ENCODE data around the gene GPR15. TPM values are rescaled to one million over a fixed set of nuclear protein-coding genes. Genes with fewer than 3 reads are reported as not detected.

The GPR15 gene
- total and polyA plus RNA-seq, 10 of the 15 experiments (the other 5 are each of a cell fraction or from before 2014, with no cell fraction given): 70.7 to 150 (median 115) TPM

- TF ChIP-seq SMC3 (IDR thresholded peaks at IDR 0.05; ENCODE audit: borderline replicate concordance, low read length): no peak; the same call in 1 of the 2 replicates
- no peak for TF ChIP-seq RELA (IDR thresholded peaks at IDR 0.05; ENCODE audit: borderline replicate concordance, partially characterized antibody)
- peak; percentile 67 for TF ChIP-seq IKZF1 (conservative IDR thresholded peaks at IDR 0.05)
- TF ChIP-seq ATF2 (IDR thresholded peaks at IDR 0.05; ENCODE audit: low read length): peak; percentile 86
- peak; percentile 51; the same call in 1 of the 2 replicates for TF ChIP-seq ESRRA (IDR thresholded peaks at IDR 0.05; ENCODE audit: low read length)
- TF ChIP-seq SREBF2 (IDR thresholded peaks at IDR 0.05; ENCODE audit: low read length): no peak
- TF ChIP-seq PAX8 (IDR thresholded peaks at IDR 0.05): no peak
- TF ChIP-seq CREB1 (IDR thresholded peaks at IDR 0.05; ENCODE audit: low read depth): 0 out of 2 replicates have a peak, but pooled peaks have one; percentile 53
- no peak for TF ChIP-seq CTCF (IDR thresholded peaks at IDR 0.05 in 2 of 3, conservative IDR thresholded peaks at IDR 0.05 in 1 of 3; ENCODE audit: control insufficient read depth in 2 of 3, extremely low read depth in 1 of 3, insufficient read depth in 1 of 3, low read depth in 3 of 3, low read length in 3 of 3)
- no peak for TF ChIP-seq RFX5 (IDR thresholded peaks at IDR 0.05; ENCODE audit: low read depth, low read length)
- TF ChIP-seq, protein P1, sequence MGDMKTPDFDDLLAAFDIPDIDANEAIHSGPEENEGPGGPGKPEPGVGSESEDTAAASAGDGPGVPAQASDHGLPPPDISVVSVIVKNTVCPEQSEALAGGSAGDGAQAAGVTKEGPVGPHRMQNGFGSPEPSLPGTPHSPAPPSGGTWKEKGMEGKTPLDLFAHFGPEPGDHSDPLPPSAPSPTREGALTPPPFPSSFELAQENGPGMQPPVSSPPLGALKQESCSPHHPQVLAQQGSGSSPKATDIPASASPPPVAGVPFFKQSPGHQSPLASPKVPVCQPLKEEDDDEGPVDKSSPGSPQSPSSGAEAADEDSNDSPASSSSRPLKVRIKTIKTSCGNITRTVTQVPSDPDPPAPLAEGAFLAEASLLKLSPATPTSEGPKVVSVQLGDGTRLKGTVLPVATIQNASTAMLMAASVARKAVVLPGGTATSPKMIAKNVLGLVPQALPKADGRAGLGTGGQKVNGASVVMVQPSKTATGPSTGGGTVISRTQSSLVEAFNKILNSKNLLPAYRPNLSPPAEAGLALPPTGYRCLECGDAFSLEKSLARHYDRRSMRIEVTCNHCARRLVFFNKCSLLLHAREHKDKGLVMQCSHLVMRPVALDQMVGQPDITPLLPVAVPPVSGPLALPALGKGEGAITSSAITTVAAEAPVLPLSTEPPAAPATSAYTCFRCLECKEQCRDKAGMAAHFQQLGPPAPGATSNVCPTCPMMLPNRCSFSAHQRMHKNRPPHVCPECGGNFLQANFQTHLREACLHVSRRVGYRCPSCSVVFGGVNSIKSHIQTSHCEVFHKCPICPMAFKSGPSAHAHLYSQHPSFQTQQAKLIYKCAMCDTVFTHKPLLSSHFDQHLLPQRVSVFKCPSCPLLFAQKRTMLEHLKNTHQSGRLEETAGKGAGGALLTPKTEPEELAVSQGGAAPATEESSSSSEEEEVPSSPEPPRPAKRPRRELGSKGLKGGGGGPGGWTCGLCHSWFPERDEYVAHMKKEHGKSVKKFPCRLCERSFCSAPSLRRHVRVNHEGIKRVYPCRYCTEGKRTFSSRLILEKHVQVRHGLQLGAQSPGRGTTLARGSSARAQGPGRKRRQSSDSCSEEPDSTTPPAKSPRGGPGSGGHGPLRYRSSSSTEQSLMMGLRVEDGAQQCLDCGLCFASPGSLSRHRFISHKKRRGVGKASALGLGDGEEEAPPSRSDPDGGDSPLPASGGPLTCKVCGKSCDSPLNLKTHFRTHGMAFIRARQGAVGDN (IDR thresholded peaks at IDR 0.05): peak; percentile 56; the same call in 1 of the 2 replicates
- TF ChIP-seq FOS (IDR thresholded peaks at IDR 0.05; ENCODE audit: borderline replicate concordance, extremely low read depth, insufficient read length): no peak
- TF ChIP-seq, protein P2, sequence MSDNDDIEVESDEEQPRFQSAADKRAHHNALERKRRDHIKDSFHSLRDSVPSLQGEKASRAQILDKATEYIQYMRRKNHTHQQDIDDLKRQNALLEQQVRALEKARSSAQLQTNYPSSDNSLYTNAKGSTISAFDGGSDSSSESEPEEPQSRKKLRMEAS (IDR thresholded peaks at IDR 0.05; ENCODE audit: low read depth, low read length): no peak
- TF ChIP-seq ZNF217 (IDR thresholded peaks at IDR 0.05): peak; percentile 97
- TF ChIP-seq YBX1 (IDR thresholded peaks at IDR 0.05): no peak
- no peak for TF ChIP-seq STAT3 (IDR thresholded peaks at IDR 0.05; ENCODE audit: low read depth, low read length)
- no peak for TF ChIP-seq HSF1 (IDR thresholded peaks at IDR 0.05; ENCODE audit: low read depth, low read length)
- peak; percentile 85 for TF ChIP-seq SPI1 (IDR thresholded peaks at IDR 0.05; ENCODE audit: borderline replicate concordance, insufficient read depth, low read depth, low read length)
- peak; percentile 70; the same call in 1 of the 2 replicates for TF ChIP-seq MEF2A (IDR thresholded peaks at IDR 0.05; ENCODE audit: insufficient read depth, low read depth, low read length)
- TF ChIP-seq RAD51 (IDR thresholded peaks at IDR 0.05): peak; percentile 30; the same call in 1 of the 2 replicates
- peak; percentile 8; the same call in 1 of the 2 replicates for TF ChIP-seq JUND (IDR thresholded peaks at IDR 0.05; ENCODE audit: low read depth, low read length)
- no peak for TF ChIP-seq MYC (IDR thresholded peaks at IDR 0.05; ENCODE audit: insufficient read depth, insufficient read length, insufficient replicate concordance, low read length, severe bottlenecking)
- no peak for TF ChIP-seq WRNIP1 (IDR thresholded peaks at IDR 0.05; ENCODE audit: borderline replicate concordance, low read depth, low read length)
Observed at GRCh38 chr3:98540346-98540745, 8.6 kb downstream of the GPR15 start (continued).

All from GM12878 (cell line).